ENCODE measurements around the gene GPX5.
A peak's percentile ranks its signal among the peaks of the same experiment; 100 is the strongest.

The GPX5 gene, protein sequence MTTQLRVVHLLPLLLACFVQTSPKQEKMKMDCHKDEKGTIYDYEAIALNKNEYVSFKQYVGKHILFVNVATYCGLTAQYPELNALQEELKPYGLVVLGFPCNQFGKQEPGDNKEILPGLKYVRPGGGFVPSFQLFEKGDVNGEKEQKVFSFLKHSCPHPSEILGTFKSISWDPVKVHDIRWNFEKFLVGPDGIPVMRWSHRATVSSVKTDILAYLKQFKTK

DNA sequence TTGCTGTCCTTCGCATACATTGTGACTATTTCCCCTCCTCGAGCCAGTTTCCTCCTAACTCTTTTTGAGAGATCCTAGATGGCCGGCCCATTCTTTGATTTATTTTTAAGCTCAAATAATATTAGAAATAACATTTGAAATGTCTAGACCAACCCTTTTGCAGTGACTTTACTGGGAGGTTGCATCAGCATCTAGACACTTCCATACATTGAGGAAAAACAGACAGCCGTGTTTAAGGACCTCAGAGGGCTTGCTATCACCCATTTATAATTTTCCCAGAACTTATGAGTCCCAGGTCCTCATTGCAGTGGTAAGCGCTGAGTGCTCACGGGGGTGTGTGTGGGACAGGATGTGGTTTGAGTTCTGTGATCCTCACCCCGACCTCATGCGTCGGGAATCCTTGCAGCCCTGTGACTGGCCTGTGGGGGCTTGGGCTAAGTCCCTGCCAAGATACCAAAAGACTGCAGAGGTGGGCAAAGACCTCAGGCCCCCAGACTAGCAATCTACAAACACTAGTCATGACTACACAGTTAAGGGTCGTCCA, at the start of gene GPX5:
Gene GPX5, plus strand, starts transcription at position 386 of the 544 bp plus-strand sequence. Its CDS starts 133 bp downstream, at position 519.
- H3K27ac Mint-ChIP-seq: no peak within 1 kb of the TSS
- H3K9me3 Mint-ChIP-seq: no peaks in the 10 kb centered on the region
- peaks cover 19% of the 10 kb centered on the region for H3K4me1 Mint-ChIP-seq
- no peak for DNase-seq
- peaks cover 18% of the 10 kb centered on the region for H3K27me3 Mint-ChIP-seq (ENCODE audit: low read depth, poor library complexity)
- TF ChIP-seq, protein P1, sequence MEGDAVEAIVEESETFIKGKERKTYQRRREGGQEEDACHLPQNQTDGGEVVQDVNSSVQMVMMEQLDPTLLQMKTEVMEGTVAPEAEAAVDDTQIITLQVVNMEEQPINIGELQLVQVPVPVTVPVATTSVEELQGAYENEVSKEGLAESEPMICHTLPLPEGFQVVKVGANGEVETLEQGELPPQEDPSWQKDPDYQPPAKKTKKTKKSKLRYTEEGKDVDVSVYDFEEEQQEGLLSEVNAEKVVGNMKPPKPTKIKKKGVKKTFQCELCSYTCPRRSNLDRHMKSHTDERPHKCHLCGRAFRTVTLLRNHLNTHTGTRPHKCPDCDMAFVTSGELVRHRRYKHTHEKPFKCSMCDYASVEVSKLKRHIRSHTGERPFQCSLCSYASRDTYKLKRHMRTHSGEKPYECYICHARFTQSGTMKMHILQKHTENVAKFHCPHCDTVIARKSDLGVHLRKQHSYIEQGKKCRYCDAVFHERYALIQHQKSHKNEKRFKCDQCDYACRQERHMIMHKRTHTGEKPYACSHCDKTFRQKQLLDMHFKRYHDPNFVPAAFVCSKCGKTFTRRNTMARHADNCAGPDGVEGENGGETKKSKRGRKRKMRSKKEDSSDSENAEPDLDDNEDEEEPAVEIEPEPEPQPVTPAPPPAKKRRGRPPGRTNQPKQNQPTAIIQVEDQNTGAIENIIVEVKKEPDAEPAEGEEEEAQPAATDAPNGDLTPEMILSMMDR (IDR thresholded peaks at IDR 0.05): no peak
- H3K4me3 Mint-ChIP-seq: no peak within 1 kb of the TSS
- no peaks in the 10 kb centered on the region for H3K36me3 Mint-ChIP-seq (ENCODE audit: low read depth)

DNA sequence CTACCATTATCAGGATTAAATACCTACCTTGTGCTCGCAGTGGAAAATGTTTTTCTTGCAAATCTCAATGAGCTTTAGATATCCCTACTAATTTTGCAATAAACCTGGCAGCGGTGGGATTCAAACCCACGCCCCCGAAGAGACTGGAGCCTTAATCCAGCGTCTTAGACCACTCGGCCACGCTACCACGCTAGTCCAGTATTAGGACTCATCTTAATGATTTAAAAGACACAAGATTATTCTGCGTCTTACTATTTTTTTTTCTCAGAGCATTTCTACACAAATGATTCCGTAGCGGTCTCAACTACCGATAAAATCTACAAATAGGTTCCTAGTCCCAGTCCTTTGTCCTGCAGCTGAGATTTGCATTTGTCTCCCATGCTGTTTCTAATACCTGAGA, 47.2 kb upstream of the GPX5 start:
- Mint-ChIP-seq H3K27ac (no peak overlapping the region), H3K4me3 (no peak overlapping the region), H3K9me3 (peaks cover 15% of the 10 kb centered on the region), H3K36me3 (ENCODE audit: low read depth) (no peaks in the 10 kb centered on the region), H3K27me3 (ENCODE audit: low read depth, poor library complexity) (peaks cover 80% of the 10 kb centered on the region), H3K4me1 (peaks cover 4% of the 10 kb centered on the region)
- no peak for DNase-seq
- TF ChIP-seq, protein P1 (IDR thresholded peaks at IDR 0.05): no peak

DNA sequence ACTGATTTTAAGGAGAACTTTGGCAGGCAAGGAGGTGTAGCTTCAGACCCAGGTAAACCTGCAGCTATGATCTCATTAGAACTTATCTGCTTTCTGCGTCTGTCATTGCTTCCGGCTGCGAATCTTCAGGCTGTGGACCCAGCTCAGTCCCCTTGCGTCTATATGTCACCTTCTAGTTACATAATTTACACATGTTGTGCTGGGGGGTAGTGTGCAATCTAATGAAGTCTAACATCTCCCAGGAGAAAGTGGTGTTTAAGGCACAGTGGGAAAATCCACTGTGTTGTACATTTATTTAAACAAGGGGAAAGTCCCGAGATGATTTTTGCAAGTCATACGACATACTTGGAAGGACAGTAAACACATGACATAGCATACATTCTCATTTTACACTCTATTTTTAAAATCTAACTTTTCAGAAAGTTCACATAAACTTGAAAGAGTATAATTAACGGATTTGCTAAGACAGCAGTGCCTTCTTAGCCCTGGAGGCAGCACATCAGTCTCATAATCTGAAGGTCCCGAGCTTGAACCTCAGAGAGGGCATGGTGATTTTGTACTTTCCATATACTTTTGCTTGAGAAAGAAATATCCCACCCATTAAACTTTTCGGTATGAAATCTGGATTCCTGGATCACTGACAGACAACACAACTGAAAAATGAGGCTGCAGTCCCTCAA, 45.3 kb upstream of the GPX5 start:
- no peak for DNase-seq
- H3K4me3 Mint-ChIP-seq: no peak overlapping the region
- H3K27me3 Mint-ChIP-seq (ENCODE audit: low read depth, poor library complexity): peaks cover 87% of the 10 kb centered on the region
- TF ChIP-seq, protein P1 (IDR thresholded peaks at IDR 0.05): no peak
- H3K27ac Mint-ChIP-seq: no peak overlapping the region
- peaks cover 15% of the 10 kb centered on the region for H3K9me3 Mint-ChIP-seq
- H3K36me3 Mint-ChIP-seq (ENCODE audit: low read depth): peaks cover 4% of the 10 kb centered on the region
- peaks cover 4% of the 10 kb centered on the region for H3K4me1 Mint-ChIP-seq

DNA sequence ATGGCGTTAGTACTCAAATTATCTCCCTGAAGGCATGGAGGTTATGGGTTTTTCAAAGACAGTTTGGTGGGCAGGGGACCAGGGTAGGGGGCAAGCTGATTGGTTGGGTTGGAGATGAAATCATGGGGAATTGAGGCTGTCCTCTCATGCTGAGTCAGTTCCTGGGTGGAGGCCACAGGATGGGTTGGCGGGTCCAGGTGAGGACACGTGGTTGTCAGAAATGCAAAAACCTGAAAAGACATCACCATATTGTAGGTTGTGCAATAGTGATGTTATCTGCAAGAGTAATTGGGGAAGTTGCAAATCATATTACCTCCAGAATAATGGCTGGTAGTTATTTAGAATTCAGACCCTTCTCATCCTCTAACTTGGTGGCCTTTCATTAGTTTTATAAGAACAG, 40.2 kb upstream of the GPX5 start:
- no peak overlapping the region for H3K27ac Mint-ChIP-seq
- H3K9me3 Mint-ChIP-seq: peaks cover 3% of the 10 kb centered on the region
- H3K4me3 Mint-ChIP-seq: no peak overlapping the region
- peaks cover 60% of the 10 kb centered on the region for H3K27me3 Mint-ChIP-seq (ENCODE audit: low read depth, poor library complexity)
- H3K36me3 Mint-ChIP-seq (ENCODE audit: low read depth): peaks cover 5% of the 10 kb centered on the region
- TF ChIP-seq, protein P1 (IDR thresholded peaks at IDR 0.05): no peak
- DNase-seq: no peak
- H3K4me1 Mint-ChIP-seq: peaks cover 11% of the 10 kb centered on the region

DNA sequence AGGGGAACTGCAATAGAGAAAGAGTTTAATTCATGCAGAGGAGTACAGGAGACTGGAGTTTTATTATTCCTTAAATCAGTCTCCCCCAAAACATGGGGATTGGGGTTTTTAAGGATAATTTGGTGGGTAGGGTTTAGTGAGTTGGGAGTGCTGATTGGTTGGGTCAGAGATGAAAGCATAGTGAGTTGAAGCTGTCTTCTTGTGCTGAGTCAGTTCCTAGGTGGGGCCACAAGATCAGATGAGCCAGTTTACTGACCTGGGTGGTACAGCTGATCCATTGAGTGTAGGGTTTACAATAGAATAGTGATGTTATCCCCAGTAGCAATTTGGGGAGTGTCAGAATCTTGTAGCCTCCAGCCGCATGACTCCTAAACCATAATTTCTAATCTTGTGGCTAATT, 39.1 kb upstream of the GPX5 start:
- Mint-ChIP-seq H3K27ac (peak overlapping the region; percentile 60), H3K4me1 (peaks cover 19% of the 10 kb centered on the region), H3K4me3 (no peak overlapping the region), H3K27me3 (ENCODE audit: low read depth, poor library complexity) (peaks cover 49% of the 10 kb centered on the region), H3K9me3 (peaks cover 3% of the 10 kb centered on the region), H3K36me3 (ENCODE audit: low read depth) (peaks cover 5% of the 10 kb centered on the region)
- TF ChIP-seq, protein P1 (IDR thresholded peaks at IDR 0.05): no peak
- DNase-seq: no peak
